ENCODE data around the gene PSAT1. TPM values are rescaled to one million over a fixed set of nuclear protein-coding genes. Genes with fewer than 3 reads are reported as not detected.

Gene PSAT1
- total RNA-seq, 4 donors from 2014 or later, result 2.5 to 6.6 (median 4.3) TPM

DNA sequence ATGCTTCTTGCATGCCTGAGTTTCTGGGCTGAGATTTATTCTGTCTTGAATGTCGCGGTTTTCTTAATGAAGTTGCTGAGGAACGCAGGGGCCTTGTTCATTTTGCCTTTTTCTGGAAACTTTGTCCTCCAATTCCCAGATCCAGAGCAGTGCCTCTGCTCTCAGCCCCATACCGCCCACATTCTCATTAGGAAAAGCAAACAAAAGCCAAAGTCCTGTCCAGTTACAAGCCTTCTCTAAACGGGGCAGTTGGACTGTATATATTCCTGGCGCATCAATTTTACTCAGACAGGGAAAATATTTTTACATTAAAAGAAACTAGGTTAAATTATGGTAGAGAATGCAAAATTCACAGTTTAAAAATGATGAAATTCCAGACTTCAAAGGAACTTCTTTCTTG lies 1.2 kb upstream of the PSAT1 start:
- 21 to 32% methylated on average over 6 of the region's 6 CpGs for WGBS, 2 donors (ENCODE audit: low coverage in 1 of 2)
- Histone ChIP-seq H3K27ac (peak overlapping the region in 3 of 4 donors; percentile 62 to 81 (median 81)), H3K4me3 (peak overlapping the region in 1 of 2 donors; percentile 70), H3K9me3 (no peaks in the 10 kb centered on the region), H3K4me1 (peaks cover 0 to 35% (median 13%) of the 10 kb centered on the region in 3 donors), H3K27me3 (no peaks in the 10 kb centered on the region), H3K36me3 (no peaks in the 10 kb centered on the region)
- no peak for TF ChIP-seq CTCF (IDR thresholded peaks at IDR 0.05)
- TF ChIP-seq POLR2AphosphoS5 (IDR thresholded peaks at IDR 0.05), result no peak
- no peak for TF ChIP-seq POLR2A (IDR thresholded peaks at IDR 0.05)
- no peak for TF ChIP-seq EP300 (IDR thresholded peaks at IDR 0.05)
- ATAC-seq, result no peak

DNA sequence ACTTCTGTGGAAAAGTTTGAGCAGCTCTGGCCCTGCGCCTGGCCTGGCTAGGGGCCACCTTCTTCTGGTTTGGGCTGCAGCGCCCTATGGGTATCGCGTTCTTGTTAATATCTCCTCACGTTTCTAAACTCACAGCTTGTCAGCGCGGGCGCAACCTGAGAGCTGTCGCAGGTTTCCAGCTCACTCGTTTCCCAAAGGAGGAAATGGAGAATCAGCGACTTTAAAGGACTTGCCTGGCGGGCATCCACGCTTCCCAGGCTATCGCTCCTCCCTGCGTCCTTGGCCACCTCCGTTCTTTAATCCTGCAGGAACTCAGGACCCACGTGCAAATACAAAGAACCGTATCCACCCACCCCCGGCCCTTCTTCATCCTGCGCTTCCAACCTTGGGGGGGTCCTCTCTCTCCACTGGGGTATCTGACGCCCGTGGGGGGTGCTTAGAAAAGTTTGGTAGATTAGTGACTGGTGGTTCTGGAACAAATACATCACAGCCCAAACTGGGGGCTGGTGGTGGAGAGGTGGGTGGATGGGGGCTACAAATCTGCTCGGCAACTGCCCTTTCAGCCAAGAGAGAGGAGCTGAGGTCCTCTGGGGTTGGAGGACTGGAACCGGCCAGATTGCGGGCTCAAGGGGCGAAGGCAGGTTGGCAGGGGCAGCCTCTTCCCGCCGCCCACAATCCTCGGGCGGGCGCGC lies 578 bp upstream of the PSAT1 start:
- WGBS, 2 donors (ENCODE audit: low coverage in 1 of 2), result 0 to 9% methylated on average over 2 to 5 of the region's 32 CpGs
- TF ChIP-seq POLR2AphosphoS5 (IDR thresholded peaks at IDR 0.05), result no peak
- TF ChIP-seq CTCF (IDR thresholded peaks at IDR 0.05), result no peak
- no peak for TF ChIP-seq EP300 (IDR thresholded peaks at IDR 0.05)
- no peak for TF ChIP-seq POLR2A (IDR thresholded peaks at IDR 0.05)
- H3K4me1 ChIP-seq, result peaks cover 0 to 35% (median 13%) of the 10 kb centered on the region in 3 donors
- ATAC-seq, result peak; percentile 24
- peak overlapping the region in 3 of 4 donors; percentile 62 to 81 (median 81) for H3K27ac ChIP-seq
- no peaks in the 10 kb centered on the region for H3K27me3 ChIP-seq
- H3K36me3 ChIP-seq, result no peaks in the 10 kb centered on the region
- H3K4me3 ChIP-seq, result peak overlapping the region; percentile 38 to 70
- H3K9me3 ChIP-seq, result no peaks in the 10 kb centered on the region

DNA sequence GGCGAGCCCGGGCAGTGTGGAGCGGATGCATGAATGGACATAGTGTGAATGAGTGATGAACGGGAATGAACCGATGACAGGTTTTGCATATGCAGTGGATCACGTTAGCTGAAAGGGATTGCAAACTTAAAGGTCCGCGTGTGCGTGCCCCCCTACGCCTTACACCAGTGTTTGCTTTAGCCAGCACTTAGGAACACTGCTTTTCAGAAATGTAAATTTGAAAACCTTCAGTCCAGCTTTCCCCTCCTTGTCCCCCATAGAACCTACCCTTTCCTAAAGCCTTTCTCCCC lies 692 bp downstream of the PSAT1 start:
- Histone ChIP-seq H3K9me3 (no peaks in the 10 kb centered on the region), H3K36me3 (no peaks in the 10 kb centered on the region), H3K27ac (peak overlapping the region in 2 of 4 donors; percentile 81), H3K4me3 (peak overlapping the region; percentile 38 to 70), H3K27me3 (no peaks in the 10 kb centered on the region), H3K4me1 (peaks cover 0 to 35% (median 13%) of the 10 kb centered on the region in 3 donors)
- 0 to 1% methylated on average over 6 to 7 of the region's 10 CpGs for WGBS, 2 donors (ENCODE audit: low coverage in 1 of 2)
- no peak for TF ChIP-seq POLR2AphosphoS5 (IDR thresholded peaks at IDR 0.05)
- no peak for TF ChIP-seq POLR2A (IDR thresholded peaks at IDR 0.05)
- TF ChIP-seq CTCF (IDR thresholded peaks at IDR 0.05), result no peak
- TF ChIP-seq EP300 (IDR thresholded peaks at IDR 0.05), result no peak
- no peak for ATAC-seq

DNA sequence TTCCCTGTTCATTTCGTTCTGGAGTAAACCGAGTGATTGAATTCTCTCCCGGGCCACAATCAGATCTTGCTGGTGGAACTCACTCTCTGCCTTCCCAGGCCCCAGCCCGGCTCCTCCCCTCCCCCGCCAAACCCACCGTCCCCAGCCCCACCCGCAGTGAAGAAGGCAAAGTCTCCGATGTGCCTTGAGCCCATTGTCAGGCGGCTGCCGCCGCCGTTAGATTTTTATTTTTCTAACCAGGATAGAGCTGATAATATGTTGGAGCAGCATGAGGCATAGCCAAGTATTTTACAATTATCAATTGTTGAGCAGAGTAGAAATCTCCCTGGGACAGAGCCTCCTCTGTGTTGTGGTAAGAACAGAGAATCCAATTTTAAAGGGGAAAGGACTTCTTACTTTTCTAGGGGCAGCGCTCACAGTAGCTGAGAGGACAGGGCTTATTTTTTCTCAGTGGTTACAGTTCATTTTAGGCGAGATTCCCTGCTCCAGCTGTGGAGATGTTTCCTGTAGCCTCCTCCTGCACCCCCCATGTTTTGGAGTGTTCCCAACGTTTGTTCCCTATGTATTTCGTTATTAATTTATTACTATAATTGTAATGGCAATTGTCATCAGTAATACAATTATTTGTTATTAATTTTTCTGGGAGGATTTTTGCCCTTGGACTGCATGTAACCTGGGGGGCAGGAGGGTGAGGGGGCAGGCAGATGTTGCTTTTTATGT lies 1.3 kb downstream of the PSAT1 start:
- 10 to 21% methylated on average over 5 to 7 of the region's 16 CpGs for WGBS, 2 donors (ENCODE audit: low coverage in 1 of 2)
- H3K36me3 ChIP-seq, result peaks cover 0 to under 1% of the 10 kb centered on the region in 2 donors
- no peaks in the 10 kb centered on the region for H3K9me3 ChIP-seq
- TF ChIP-seq CTCF (IDR thresholded peaks at IDR 0.05) (no peak), POLR2A (IDR thresholded peaks at IDR 0.05) (no peak), POLR2AphosphoS5 (IDR thresholded peaks at IDR 0.05) (no peak), EP300 (IDR thresholded peaks at IDR 0.05) (no peak)
- peak overlapping the region; percentile 38 to 70 for H3K4me3 ChIP-seq
- peak overlapping the region in 1 of 4 donors; percentile 81 for H3K27ac ChIP-seq
- ATAC-seq, result no peak
- H3K27me3 ChIP-seq, result no peaks in the 10 kb centered on the region
- H3K4me1 ChIP-seq, result peaks cover 0 to 35% (median 13%) of the 10 kb centered on the region in 3 donors

All from gastroesophageal sphincter (tissue), 4 donors.